Kidney tubule cell (primary cell): ENCODE measurements around the gene RSKR.
"Not testable (repeated sequence)": the region's sequence is repeated elsewhere in the genome, so short reads cannot be mapped to it uniquely, and the experiment has no call there.

ENCODE experiments used
- DNase-seq: peaks from one replicate; pipeline ENCODE4 v3.0.0-alpha.2; 2018; ENCODE audit warnings: low spot score

RSKR gene

DNA sequence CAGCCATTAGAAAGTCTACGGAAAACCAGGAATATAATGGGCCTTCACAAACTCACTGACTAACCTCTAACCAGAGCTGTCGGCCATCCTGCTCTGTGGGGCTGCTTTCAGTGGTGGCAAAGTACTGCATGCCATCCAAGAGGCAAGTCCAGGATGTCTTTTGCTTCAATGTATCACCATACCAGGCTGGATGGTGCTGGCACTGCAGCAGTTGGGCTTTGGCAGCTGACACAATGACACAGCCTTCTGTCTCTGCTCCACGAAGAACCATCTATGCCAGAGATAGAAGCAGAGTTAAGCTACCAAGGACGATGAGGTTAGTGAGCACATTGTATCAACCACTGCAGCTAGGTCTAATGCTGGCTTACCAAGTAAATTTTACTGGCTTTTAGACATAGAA lies 9.7 kb upstream of the RSKR start:
- DNase-seq = no peak

GRCh38 chr17:28622186-28622585 lies 8.2 kb upstream of the RSKR start:
- DNase-seq = no peak

DNA sequence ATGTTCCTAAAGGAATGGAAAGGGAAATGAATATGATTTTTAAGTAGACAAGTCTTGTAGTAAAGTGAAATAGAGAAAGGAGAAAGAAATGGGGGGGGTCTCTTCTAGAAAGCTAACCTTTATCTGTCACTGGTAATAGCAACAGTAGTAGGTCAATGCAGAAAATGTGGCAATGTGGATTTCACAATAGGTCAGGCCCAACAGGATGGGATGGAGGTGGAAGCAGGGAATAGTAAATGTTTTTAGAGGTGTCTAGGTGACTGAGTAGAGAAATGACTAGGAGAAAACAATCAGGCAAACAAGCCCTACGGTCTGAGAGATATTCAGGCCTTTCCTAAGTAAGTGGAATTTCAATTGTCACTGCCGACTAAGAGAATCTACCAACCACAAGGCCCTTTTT lies 6.0 kb upstream of the RSKR start:
- DNase-seq = no peak

DNA sequence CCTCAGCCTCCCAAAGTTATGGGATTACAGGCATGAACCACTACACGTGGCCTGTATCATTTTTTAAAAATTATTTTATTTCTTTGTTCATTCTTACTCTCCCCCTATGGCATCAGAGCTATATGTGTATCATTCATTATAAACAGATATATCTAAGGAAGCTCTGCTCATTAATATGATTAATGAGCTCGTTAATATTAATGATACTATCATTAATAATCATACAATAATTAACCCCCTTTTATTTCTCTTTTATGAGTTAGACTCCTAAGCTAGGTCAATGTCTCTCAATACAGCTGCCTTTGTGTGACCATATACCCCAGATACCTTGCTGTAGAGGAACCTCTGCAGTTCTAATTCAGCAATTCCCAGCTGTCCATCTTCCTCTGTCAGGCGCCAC lies 4.5 kb upstream of the RSKR start:
- no peak for DNase-seq

GRCh38 chr17:28616281-28616680 lies 2.3 kb upstream of the RSKR start:
- no peak for DNase-seq

GRCh38 chr17:28615260-28615940 lies 1.4 kb upstream of the RSKR start:
- no peak for DNase-seq

DNA sequence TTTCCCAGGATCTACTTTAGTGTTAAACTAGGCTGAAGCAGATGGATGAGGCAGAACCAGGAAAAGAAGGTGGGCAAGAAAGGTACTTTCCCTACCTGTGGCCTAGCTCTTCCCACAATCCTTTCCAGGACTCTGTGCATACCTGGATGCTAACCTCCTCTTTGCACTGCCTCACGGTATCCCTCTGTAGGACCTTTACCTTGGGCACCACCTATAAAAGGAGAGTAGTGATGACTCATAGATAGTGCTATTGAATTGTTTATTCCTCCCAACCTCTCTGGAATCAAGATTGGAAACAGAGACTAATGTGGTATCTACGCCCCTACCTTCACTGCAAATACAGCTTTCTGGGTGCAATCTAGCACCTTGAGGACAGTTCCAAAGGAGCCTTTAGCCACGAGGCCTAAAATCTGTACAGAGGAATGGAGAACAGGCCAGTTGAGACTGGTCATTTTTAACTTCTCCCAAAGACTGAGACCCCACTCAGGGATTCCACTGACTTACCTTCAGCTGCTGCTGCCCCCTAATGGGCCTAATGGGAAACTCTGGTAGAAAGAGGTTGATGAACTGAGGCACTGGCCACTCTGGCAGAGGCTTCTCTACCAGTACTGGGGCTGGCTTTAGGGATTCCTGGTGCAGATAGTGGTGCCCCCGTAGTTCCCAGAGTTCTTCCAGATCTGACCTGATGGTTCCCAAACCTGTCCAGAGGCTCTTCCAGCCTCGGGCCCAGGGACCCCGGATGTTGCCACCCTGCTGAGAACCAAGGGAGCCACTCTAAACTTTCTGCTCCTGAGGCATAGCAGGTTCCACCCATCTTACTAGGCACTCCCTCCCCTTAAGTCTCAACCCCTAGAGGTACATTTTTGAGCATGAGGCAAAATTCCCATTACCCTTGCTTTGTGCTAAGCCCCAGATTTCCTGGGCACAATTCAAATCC lies 781 bp downstream of the RSKR start:
- peak; percentile 19 for DNase-seq

DNA sequence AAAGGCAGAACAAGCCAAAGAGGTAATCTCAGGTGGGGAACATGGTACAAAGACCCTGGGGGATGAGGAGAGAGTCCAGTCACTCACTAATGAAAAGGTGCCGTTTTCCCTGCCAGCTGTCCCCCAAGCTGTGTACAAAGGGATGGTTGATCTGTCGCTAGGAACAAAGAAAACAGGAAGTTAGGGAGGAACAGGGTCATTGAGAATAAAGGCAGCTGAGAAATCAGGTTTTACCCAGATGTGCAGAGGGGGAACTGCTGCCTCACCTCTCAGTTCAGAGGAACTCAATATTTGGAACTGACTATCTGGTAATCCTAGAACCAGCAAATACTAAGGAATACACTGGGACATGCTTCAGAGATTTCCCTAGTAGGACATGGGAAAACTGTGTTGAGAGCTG lies 1.5 kb downstream of the RSKR start:
- no peak for DNase-seq

DNA sequence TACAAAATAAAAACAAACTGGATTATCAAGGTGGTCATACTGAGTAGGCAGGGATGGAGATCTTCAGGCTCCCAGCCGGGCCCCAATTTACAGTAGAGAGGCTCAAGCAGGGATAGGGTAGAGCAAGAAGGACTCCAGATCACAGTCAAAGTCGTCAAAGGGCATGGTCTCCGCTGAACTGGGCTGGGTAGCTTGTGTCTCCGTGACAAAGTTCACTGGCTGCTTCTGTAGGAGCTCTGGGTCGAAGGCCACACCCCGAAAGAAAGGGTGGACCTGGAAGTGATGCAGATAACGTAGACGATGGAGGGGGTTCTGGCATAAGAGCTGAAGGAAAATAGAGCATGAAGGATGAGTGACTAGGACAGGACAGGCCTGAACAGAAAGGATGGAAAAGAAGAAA lies 3.6 kb downstream of the RSKR start:
- no peak for DNase-seq

- not testable (repeated sequence) for DNase-seq
Measured at GRCh38 chr17:28604031-28604430, 10.0 kb downstream of the RSKR start.

DNA sequence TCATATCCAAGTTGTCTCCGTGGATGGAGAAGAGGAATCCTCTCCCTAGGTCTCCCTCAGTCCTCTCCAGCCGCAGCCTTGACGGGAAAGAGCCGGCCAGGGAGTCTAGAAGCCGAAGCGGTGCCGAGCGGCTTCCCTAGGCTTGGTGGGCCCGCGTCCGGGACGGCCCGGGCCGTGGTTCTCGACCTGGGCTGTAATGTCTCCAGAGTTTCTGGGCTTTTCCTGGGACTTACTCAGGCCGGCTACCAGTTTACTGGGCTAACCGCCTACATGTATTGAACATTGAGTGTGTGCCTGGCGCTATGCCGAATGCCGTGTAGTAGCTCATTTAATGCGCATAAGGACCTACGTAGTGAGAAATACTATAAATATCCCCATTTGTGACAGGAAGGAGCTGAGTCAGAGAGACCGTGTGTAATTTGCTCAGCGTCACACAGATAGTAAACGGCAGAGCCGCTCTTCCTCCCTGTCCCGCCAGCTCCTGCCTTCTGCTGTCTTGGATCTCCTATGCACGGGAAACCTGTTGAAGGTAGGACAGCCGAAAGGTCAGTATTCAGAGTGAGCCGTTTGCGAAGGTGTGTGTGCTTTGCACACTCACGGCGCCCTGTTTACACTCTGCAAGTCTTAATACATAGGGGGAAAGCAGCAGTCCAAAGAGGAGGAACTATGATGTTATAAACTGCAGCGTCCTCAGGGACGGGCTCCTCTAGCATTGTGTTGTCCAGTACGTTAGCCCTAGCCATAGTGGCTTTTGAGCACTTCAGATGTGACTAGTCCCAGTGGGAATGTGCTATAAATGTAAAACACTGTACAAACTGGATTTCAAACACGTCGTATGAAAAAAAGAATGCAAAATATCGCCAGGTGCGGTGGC lies 14.4 kb downstream of the RSKR start:
- DNase-seq = peak; percentile 84

GRCh38 chr17:28598799-28599310 lies 15.1 kb downstream of the RSKR start, which contains the start of gene SPAG5:
TSS of gene SPAG5 (minus strand) at chr17:28599025. CDS start at chr17:28598946, 79 bp downstream.
- peak; percentile 90 for DNase-seq

GRCh38 chr17:28598389-28598788 lies 15.6 kb downstream of the RSKR start:
- no peak for DNase-seq

- DNase-seq = no peak
Measured at GRCh38 chr17:28597606-28598383, 16.2 kb downstream of the RSKR start.

DNA sequence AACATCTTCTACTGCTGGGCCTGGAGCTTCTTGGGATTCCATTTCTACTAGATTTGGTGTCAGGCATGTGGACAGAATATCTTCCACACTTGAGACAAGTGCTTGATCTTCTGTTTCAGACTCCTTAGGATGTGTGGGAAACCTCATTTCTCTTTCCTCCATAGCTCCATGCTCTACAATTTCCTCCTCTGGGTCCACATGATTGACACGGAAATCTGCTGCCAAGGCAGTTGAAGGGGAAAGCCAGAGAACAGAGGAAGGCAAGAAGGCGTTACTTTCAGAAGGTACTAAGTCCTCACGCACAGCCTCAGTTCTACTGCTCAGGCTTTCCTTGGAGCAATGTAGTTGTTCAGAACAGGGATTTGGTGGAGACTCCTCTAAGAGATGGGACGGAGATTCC lies 21.7 kb downstream of the RSKR start:
- no peak for DNase-seq

DNA sequence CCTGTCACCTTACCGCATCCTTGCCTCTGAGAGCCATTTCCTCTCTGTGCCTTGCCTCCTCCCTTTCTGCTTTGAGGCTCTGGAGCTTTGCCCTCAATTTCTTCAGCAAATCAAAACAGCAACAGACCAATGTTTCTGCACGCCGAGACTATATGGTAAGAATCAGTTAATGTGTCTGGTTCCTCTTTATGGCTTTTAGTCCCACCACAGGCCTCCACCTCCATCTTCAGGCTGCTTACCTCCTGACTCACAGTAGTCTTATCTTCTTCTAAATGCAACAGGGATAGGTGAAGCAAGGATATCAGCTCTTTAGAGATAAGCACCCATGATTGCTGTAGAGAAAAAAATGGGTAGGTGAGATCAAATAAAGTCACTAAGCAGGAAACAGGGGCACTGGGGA lies 28.1 kb downstream of the RSKR start:
- DNase-seq = no peak

DNA sequence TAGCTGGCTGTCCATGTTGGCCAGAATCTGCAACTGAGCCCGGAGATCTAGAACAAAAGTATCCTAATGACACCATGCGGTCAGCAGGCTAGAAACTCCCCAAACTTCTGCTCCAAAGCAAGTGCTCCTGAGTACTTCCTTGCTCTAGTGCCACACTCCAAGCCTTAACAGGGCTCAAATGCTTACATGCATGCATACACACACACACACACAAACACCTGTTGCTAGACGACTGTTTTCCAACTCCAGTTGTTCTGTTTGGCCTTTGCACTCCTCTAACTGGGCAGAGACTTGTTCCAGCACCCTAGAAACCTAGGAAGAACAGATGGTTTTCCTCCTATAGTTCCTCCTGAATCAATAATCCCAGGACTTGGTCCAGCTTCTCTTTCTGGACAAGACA lies 29.6 kb downstream of the RSKR start:
- DNase-seq = no peak

DNA sequence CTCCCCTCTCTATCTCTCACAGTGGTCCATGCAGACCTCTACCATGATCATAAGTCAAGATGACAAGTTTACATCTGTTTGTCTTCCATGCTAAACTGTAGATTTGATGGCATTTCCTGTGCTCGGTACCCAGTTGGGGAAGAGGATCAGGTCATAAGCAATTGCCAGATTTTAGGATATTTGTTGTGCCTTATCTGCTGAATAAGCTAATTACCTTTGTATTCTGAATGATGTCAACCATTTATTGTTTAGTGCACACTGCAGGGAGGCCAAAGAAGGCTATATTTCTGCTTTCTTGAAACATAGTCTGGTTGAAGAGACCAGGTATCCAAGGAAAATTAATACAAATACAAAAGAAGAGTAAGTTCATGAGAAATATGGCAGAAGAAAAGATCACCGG lies 31.5 kb downstream of the RSKR start:
- DNase-seq = no peak

GRCh38 chr17:28580959-28581358 lies 33.0 kb downstream of the RSKR start:
- no peak for DNase-seq

DNA sequence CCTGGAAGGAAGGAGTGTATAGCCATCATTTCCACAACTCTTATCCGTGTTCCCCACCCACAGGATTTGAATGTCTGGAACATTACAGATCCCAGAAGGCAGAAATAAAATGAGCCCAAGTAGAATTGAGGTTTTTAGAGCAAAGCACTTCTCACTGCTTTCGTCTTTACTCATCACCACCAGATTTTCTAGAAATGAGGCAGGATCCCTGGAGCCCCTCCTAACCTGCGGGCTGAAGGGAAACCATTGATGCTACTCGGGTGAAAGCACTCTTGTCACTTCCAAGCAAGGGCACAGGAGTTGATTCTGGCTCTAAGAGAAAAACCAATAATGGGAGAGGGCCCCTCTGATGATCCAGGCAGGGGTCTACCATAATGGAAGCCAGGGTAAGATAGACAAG lies 34.5 kb downstream of the RSKR start:
- DNase-seq = no peak
